PC-3 (cell line): Measurements from ENCODE around the gene RASL10B. TPM values are rescaled to one million over a fixed set of nuclear protein-coding genes. Genes with fewer than 3 reads are reported as not detected.

Experiments used
- ATAC-seq: fragments of 200-7000 bp; cut with Tn5 transposase; 2 replicates; pipeline ENCODE4 v1.9.1; 2020; ENCODE audit warnings: mild to moderate bottlenecking, moderate library complexity
- BruUV-seq: library from RNA; stranded (reverse); fragments of 400-500 nt; replicated peaks from 2 replicates; lab custom pipeline; 2021; lab: Mats Ljungman, UMichigan
- CTCF ChIA-PET: fragments of 300-600 bp; sonication (Branson Sonifier 250); formaldehyde crosslinking; loops from one replicate; lab custom pipeline; 2022; ENCODE audit warnings: antibody characterized with exemption; lab: Charles Lee
- POLR2A ChIA-PET: fragments of 300-600 bp; sonication (Branson Sonifier 250); formaldehyde crosslinking; loops from one replicate; lab custom pipeline; 2022; ENCODE audit warnings: antibody characterized with exemption; ENCODE audit not compliant: unreplicated experiment; lab: Charles Lee
- DNase-seq: peaks from one replicate; pipeline ENCODE4 v3.0.0-alpha.2; 2015
- H2AFZ ChIP-seq: fragments of 300-600 bp; sonication (generic); 2 replicates; pipeline ENCODE4 v1.6.0; 2016; ENCODE audit warnings: antibody characterized with exemption, low read length
- H3F3A ChIP-seq: fragments of 300-600 bp; sonication (generic); one replicate; pipeline ENCODE4 v1.6.0; 2017; ENCODE audit warnings: antibody characterized with exemption, low read length, control low read depth, mild to moderate bottlenecking; ENCODE audit not compliant: unreplicated experiment
- H3K27ac ChIP-seq: fragments of 300-600 bp; sonication (generic); 2 replicates; pipeline ENCODE4 v1.5.1; 2016; ENCODE audit warnings: mild to moderate bottlenecking, low read length
- H3K27me3 ChIP-seq: fragments of 300-600 bp; sonication (generic); 2 replicates; pipeline ENCODE4 v1.6.1; 2016; ENCODE audit warnings: low read length, mixed read lengths
- H3K36me3 ChIP-seq: fragments of 300-600 bp; sonication (generic); 2 replicates; pipeline ENCODE4 v1.6.1; 2016; ENCODE audit warnings: low read depth, mixed run types, low read length, mixed read lengths
- H3K4me1 ChIP-seq: fragments of 300-600 bp; sonication (generic); 2 replicates; pipeline ENCODE4 v1.5.1; 2016; ENCODE audit warnings: low read length; ENCODE audit not compliant: insufficient read depth
- H3K4me2 ChIP-seq: fragments of 300-600 bp; sonication (generic); 2 replicates; pipeline ENCODE4 v1.6.0; 2016; ENCODE audit warnings: low read length
- H3K4me3 ChIP-seq: fragments of 300-600 bp; sonication (generic); 2 replicates; pipeline ENCODE4 v1.5.1; 2016; ENCODE audit warnings: mild to moderate bottlenecking, low read length, mixed read lengths
- H3K79me2 ChIP-seq: fragments of 300-600 bp; sonication (generic); 2 replicates; pipeline ENCODE4 v1.6.1; 2017; ENCODE audit warnings: low read length, mixed read lengths
- H3K9ac ChIP-seq: fragments of 300-600 bp; sonication (generic); 2 replicates; pipeline ENCODE4 v1.6.0; 2016; ENCODE audit warnings: mild to moderate bottlenecking, low read length
- H3K9me2 ChIP-seq: fragments of 300-600 bp; sonication (generic); replicated peaks from 2 replicates; pipeline ENCODE4 v1.6.1; 2016; ENCODE audit warnings: mixed run types, low read length, mixed read lengths
- H3K9me3 ChIP-seq: fragments of 300-600 bp; sonication (generic); 2 replicates; pipeline ENCODE4 v1.6.1; 2016; ENCODE audit warnings: low read length, mixed read lengths
- H4K20me1 ChIP-seq: fragments of 300-600 bp; sonication (generic); 2 replicates; pipeline ENCODE4 v1.6.1; 2016; ENCODE audit warnings: low read length, mixed read lengths
- EZH2 ChIP-seq: fragments of 300-600 bp; sonication (generic); IDR thresholded peaks from one replicate; pipeline ENCODE4 v1.6.1; 2017; ENCODE audit warnings: antibody characterized with exemption, mild to moderate bottlenecking, low read length; ENCODE audit not compliant: unreplicated experiment
- EZH2phosphoT487 ChIP-seq: fragments of 300-600 bp; sonication (generic); IDR thresholded peaks from 2 replicates; pipeline ENCODE4 v1.6.1; 2018; ENCODE audit warnings: mild to moderate bottlenecking, antibody characterized with exemption, low read length, borderline replicate concordance
- intact Hi-C: fragments of 100-400 bp; cut with micrococcal nuclease; formaldehyde crosslinking; loops from 2 replicates; pipeline ENCODE4 v1.9.0; 2023
- total RNA-seq: library from RNA; depleted of rRNA; stranded (reverse); fragments of >200 nt; gene quantifications from 2 replicates; pipeline ENCODE4 v1.2.3, GENCODE V29; 2014
- TF ChIP-seq, protein P1 (sequence below): fragments of 300-600 bp; sonication (generic); conservative IDR thresholded peaks from 2 replicates; pipeline ENCODE4 v1.5.1; 2017; ENCODE audit warnings: antibody characterized with exemption, low read depth, mild to moderate bottlenecking, low read length

Gene RASL10B
- total RNA-seq, 1 experiment from 2014 or later, result 0.77 TPM

DNA sequence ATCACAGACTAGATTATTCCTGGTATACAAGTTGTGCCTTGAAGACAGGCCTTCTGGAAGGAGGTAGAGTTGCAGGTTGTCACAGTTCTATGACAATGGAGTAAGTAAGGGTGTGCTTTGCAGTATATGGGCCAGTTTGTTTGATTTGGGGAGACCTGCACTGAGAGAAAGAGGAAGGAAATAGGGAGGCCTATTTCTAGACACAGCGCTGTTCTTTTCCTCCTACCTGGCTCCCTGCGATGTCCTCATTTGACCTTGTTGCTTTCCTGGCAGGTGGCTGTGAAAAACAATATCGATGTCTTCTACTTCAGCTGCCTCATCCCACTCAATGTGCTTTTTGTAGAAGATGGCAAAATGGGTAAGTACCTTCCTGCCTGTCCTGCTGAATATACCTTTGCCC lies 22.5 kb upstream of the RASL10B start:
- no peaks in the 10 kb centered on the region for H3F3A ChIP-seq
- H4K20me1 ChIP-seq, result no peaks in the 10 kb centered on the region
- H3K4me2 ChIP-seq, result no peak overlapping the region
- CTCF ChIA-PET, result no interaction called here
- H3K27ac ChIP-seq, result no peak overlapping the region
- H2AFZ ChIP-seq, result no peak overlapping the region
- H3K9me3 ChIP-seq, result no peaks in the 10 kb centered on the region
- no peak overlapping the region for H3K9ac ChIP-seq
- intact Hi-C loops, result no loop called here
- DNase-seq (no peak), ATAC-seq (no peak)
- H3K36me3 ChIP-seq, result peaks cover 14% of the 10 kb centered on the region; the same call in 1 of the 2 replicates
- no peaks in the 10 kb centered on the region for H3K27me3 ChIP-seq
- peaks cover 5% of the 10 kb centered on the region; the same call in 1 of the 2 replicates for H3K4me1 ChIP-seq
- H3K4me3 ChIP-seq, result no peak overlapping the region
- TF ChIP-seq EZH2phosphoT487 (no peak), EZH2 (no peak)
- TF ChIP-seq, protein P1, sequence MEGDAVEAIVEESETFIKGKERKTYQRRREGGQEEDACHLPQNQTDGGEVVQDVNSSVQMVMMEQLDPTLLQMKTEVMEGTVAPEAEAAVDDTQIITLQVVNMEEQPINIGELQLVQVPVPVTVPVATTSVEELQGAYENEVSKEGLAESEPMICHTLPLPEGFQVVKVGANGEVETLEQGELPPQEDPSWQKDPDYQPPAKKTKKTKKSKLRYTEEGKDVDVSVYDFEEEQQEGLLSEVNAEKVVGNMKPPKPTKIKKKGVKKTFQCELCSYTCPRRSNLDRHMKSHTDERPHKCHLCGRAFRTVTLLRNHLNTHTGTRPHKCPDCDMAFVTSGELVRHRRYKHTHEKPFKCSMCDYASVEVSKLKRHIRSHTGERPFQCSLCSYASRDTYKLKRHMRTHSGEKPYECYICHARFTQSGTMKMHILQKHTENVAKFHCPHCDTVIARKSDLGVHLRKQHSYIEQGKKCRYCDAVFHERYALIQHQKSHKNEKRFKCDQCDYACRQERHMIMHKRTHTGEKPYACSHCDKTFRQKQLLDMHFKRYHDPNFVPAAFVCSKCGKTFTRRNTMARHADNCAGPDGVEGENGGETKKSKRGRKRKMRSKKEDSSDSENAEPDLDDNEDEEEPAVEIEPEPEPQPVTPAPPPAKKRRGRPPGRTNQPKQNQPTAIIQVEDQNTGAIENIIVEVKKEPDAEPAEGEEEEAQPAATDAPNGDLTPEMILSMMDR, result no peak
- H3K79me2 ChIP-seq, result no peaks in the 10 kb centered on the region
- no peaks in the 10 kb centered on the region for H3K9me2 ChIP-seq
- no TSS peak for BruUV-seq
- POLR2A ChIA-PET, result interaction anchor here (0.5 kb wide), 1 partner anchor 100 kb away, joined by 5 read pairs; no protein-coding TSS in a partner anchor

DNA sequence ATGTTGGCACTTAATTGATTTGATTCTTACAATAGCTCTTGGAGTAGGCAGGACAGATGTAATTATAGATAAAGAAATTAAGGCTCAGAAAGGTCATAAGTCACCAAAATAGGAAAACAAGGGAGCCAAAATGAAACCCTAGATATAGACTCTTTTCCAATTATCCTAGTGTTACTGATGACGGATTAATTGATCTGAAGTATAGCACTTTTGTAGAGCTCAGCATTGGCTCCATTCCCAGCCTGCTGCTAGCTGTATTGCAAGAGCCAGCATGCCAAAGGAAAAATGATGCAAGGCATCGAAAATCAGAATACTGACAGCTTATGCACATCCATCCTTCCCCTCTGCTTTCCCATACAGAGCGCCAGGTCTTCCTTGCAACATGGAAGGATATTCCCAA lies 21.6 kb upstream of the RASL10B start:
- H3K9me3 ChIP-seq, result no peaks in the 10 kb centered on the region
- H3K36me3 ChIP-seq, result peaks cover 23% of the 10 kb centered on the region; the same call in 1 of the 2 replicates
- ATAC-seq, result no peak; the same call in 1 of the 2 replicates
- intact Hi-C loops, result no loop called here
- no peaks in the 10 kb centered on the region for H3K27me3 ChIP-seq
- no peak overlapping the region for H3K27ac ChIP-seq
- no peaks in the 10 kb centered on the region for H3F3A ChIP-seq
- BruUV-seq, result no TSS peak
- TF ChIP-seq EZH2phosphoT487, result no peak
- TF ChIP-seq, protein P1, result no peak
- TF ChIP-seq EZH2, result no peak
- POLR2A ChIA-PET, result no interaction called here
- H4K20me1 ChIP-seq, result no peaks in the 10 kb centered on the region
- no peak overlapping the region for H2AFZ ChIP-seq
- H3K4me1 ChIP-seq, result peaks cover 5% of the 10 kb centered on the region; the same call in 1 of the 2 replicates
- CTCF ChIA-PET, result no interaction called here
- no peak for DNase-seq
- no peaks in the 10 kb centered on the region for H3K9me2 ChIP-seq
- H3K4me2 ChIP-seq, result no peak overlapping the region
- no peak overlapping the region for H3K9ac ChIP-seq
- H3K4me3 ChIP-seq, result no peak overlapping the region
- no peaks in the 10 kb centered on the region for H3K79me2 ChIP-seq

DNA sequence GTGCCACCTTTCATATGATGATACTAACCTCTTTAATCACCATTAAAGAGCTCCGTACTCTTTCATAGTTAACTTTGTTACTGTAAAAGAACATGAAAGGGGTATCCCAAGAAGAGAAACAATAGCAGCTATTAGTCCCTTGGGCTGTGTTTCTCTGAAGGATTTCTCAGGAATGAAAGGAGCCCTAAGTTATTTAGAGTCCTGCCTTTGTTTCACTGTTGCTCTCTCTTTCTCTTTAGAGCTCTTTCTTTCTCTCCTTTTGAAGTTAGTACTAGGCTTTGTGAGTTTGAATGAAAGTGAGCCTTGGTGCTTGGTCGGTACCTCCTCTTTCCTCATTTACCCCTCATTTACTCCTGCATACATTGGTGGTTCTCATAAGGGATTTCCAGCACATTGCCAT lies 20.5 kb upstream of the RASL10B start:
- Histone ChIP-seq H3K36me3 (peaks cover 25% of the 10 kb centered on the region; the same call in 1 of the 2 replicates), H3K27me3 (no peaks in the 10 kb centered on the region), H3K9me2 (no peaks in the 10 kb centered on the region), H4K20me1 (no peaks in the 10 kb centered on the region), H3K4me1 (peaks cover 4% of the 10 kb centered on the region; the same call in 1 of the 2 replicates), H3F3A (no peaks in the 10 kb centered on the region), H3K4me3 (no peak overlapping the region), H3K9ac (no peak overlapping the region), H3K79me2 (no peaks in the 10 kb centered on the region), H2AFZ (no peak overlapping the region), H3K4me2 (no peak overlapping the region), H3K27ac (no peak overlapping the region), H3K9me3 (no peaks in the 10 kb centered on the region)
- ChIA-PET POLR2A (no interaction called here), CTCF (interaction anchor here (0.5 kb wide), 1 partner anchor 98 kb away, joined by 4 read pairs; no protein-coding TSS in a partner anchor)
- ATAC-seq (no peak), DNase-seq (no peak)
- no TSS peak for BruUV-seq
- TF ChIP-seq, protein P1, result no peak
- no peak for TF ChIP-seq EZH2
- no peak for TF ChIP-seq EZH2phosphoT487
- intact Hi-C loops, result no loop called here
